D721Med (cell line): Measurements from ENCODE around the gene MOGAT3.

ENCODE experiments used
- DNase-seq: peaks from one replicate; pipeline ENCODE4 v3.0.0; 2011; ENCODE audit warnings: low spot score; ENCODE audit not compliant: insufficient read length
- FAIRE-seq: peaks from 2 replicates; lab custom pipeline; 2011; peaks lifted over from hg19 to GRCh38; lab: Jason Lieb, UNC
- CTCF ChIP-seq: IDR thresholded peaks from 2 replicates; pipeline ENCODE4 v1.5.1; 2012; ENCODE audit warnings: mild to moderate bottlenecking, control low read depth; ENCODE audit not compliant: insufficient read depth; ENCODE audit errors: missing control alignments

MOGAT3 gene

GRCh38 chr7:101161692-101162471, 39.0 kb downstream of the MOGAT3 start:
- DNase-seq (no peak), FAIRE-seq (no peak)
- TF ChIP-seq CTCF = no peak

GRCh38 chr7:101160910-101161309, 39.9 kb downstream of the MOGAT3 start:
- TF ChIP-seq CTCF = no peak
- no peak for FAIRE-seq

GRCh38 chr7:101159696-101160674, 40.9 kb downstream of the MOGAT3 start:
- DNase-seq (no peak), FAIRE-seq (no peak)
- TF ChIP-seq CTCF = no peak

More at GRCh38 chr7:101160910-101161309, 39.9 kb downstream of the MOGAT3 start:
- DNase-seq = no peak

GRCh38 chr7:101156866-101157589, 43.8 kb downstream of the MOGAT3 start:
- DNase-seq = no peak
- TF ChIP-seq CTCF = no peak
- no peak for FAIRE-seq

- DNase-seq = no peak
- no peak for TF ChIP-seq CTCF
- no peak for FAIRE-seq
Observed at GRCh38 chr7:101156277-101156676, 44.6 kb downstream of the MOGAT3 start.

- no peak for TF ChIP-seq CTCF
- no peak for FAIRE-seq
- no peak for DNase-seq
Observed at GRCh38 chr7:101155303-101155702, 45.5 kb downstream of the MOGAT3 start.
